K562 (cell line): ENCODE results near the gene GPR42. TPM values are rescaled to one million over a fixed set of nuclear protein-coding genes. Genes with fewer than 3 reads are reported as not detected.
A peak's percentile ranks its signal among the peaks of the same experiment; 100 is the strongest.

Experiments used
- BCOR ChIP-seq: fragments of 450-650 bp; IDR thresholded peaks from 2 replicates; pipeline ENCODE4 v1.6.1; 2016
- HDAC1 ChIP-seq, 2 experiments: fragments of 450-650 bp; IDR thresholded peaks; 2 replicates each; pipeline ENCODE4 v1.6.1; 2016 to 2017; ENCODE audit warnings: inconsistent platforms in 1 of 2, mild to moderate bottlenecking in 1 of 2, moderate library complexity in 1 of 2
- HDAC6 ChIP-seq: IDR thresholded peaks from 2 replicates; pipeline ENCODE4 v1.6.1; 2012; ENCODE audit warnings: low read depth, mild to moderate bottlenecking, control low read depth, inconsistent platforms, low read length, moderate library complexity
- MTA3 ChIP-seq: fragments of 450-650 bp; formaldehyde crosslinking; IDR thresholded peaks from 2 replicates; pipeline ENCODE4 v1.6.1; 2017; ENCODE audit warnings: mild to moderate bottlenecking, borderline replicate concordance
- MYBL2 ChIP-seq, 2 experiments: fragments of 450-650 bp in 1 of 2; sonication (generic) in 1 of 2; formaldehyde crosslinking in 1 of 2; IDR thresholded peaks; 2 replicates each; pipeline versions ENCODE4 v1.6.1 to v1.8.1; 2017 to 2022; ENCODE audit warnings: borderline replicate concordance in 1 of 2, inconsistent platforms in 1 of 2, low read depth in 1 of 2, mild to moderate bottlenecking in 1 of 2, missing genetic modification reagents in 1 of 2, moderate library complexity in 1 of 2
- NCOA4 ChIP-seq: fragments of 450-650 bp; IDR thresholded peaks from 2 replicates; pipeline ENCODE4 v1.6.1; 2018; ENCODE audit warnings: mild to moderate bottlenecking; ENCODE audit not compliant: partially characterized antibody
- NFE2L1 ChIP-seq: fragments of 450-650 bp; IDR thresholded peaks from 2 replicates; pipeline ENCODE4 v1.6.1; 2016; ENCODE audit warnings: missing genetic modification characterization, low read depth, mild to moderate bottlenecking, missing compliant biosample characterization, moderate library complexity, borderline replicate concordance
- RNF2 ChIP-seq: sonication (generic); IDR thresholded peaks from 2 replicates; pipeline ENCODE4 v1.6.1; 2016
- RUNX1 ChIP-seq: sonication (generic); IDR thresholded peaks from 2 replicates; pipeline ENCODE4 v1.6.1; 2016; ENCODE audit warnings: antibody characterized with exemption, low read depth
- SAFB2 ChIP-seq: fragments of 200-400 bp; formaldehyde crosslinking; IDR thresholded peaks from 2 replicates; pipeline ENCODE4 v1.6.1; 2018; ENCODE audit warnings: borderline replicate concordance, low read length, low read depth, moderate library complexity; ENCODE audit not compliant: severe bottlenecking
- SMAD4 ChIP-seq: fragments of 250-450 bp; sonication (Bioruptor Pico); conservative IDR thresholded peaks from 2 replicates; pipeline ENCODE4 v1.8.0; 2021; ENCODE audit warnings: inconsistent platforms, mild to moderate bottlenecking, moderate library complexity
- TEAD4 ChIP-seq, 2 experiments: sonication (generic) in 1 of 2; formaldehyde crosslinking in 1 of 2; IDR thresholded peaks; 2 replicates each; pipeline versions ENCODE4 v1.6.1 to v1.8.0; 2012 to 2022; ENCODE audit warnings: borderline replicate concordance in 1 of 2, inconsistent platforms in 1 of 2, low read length in 1 of 2, mild to moderate bottlenecking in 1 of 2, missing genetic modification reagents in 1 of 2
- ZBTB17 ChIP-seq: fragments of 450-650 bp; formaldehyde crosslinking; IDR thresholded peaks from 2 replicates; pipeline ENCODE4 v1.4.0; 2020; ENCODE audit warnings: mild to moderate bottlenecking
- ZFP1 ChIP-seq: fragments of 450-650 bp; formaldehyde crosslinking; IDR thresholded peaks from 2 replicates; pipeline ENCODE4 v1.4.0; 2020; ENCODE audit warnings: mild to moderate bottlenecking, mixed read lengths
- ZFP36 ChIP-seq: fragments of 150-350 bp; IDR thresholded peaks from 2 replicates; pipeline ENCODE4 v1.6.1; 2018; ENCODE audit warnings: low read length, low read depth; ENCODE audit not compliant: partially characterized antibody
- ZNF384 ChIP-seq: IDR thresholded peaks from 2 replicates; pipeline ENCODE4 v1.6.1; 2012; ENCODE audit warnings: low read depth, low read length, improper control_type of control experiment
- ZNF584 ChIP-seq: fragments of 200-800 bp; sonication (Bioruptor generic); IDR thresholded peaks from 2 replicates; pipeline ENCODE4 v1.6.1; 2016; ENCODE audit warnings: low read depth, mild to moderate bottlenecking, missing genetic modification characterization, missing compliant biosample characterization
- ZNF696 ChIP-seq: fragments of 250-450 bp; sonication (Bioruptor Pico); conservative IDR thresholded peaks from 2 replicates; pipeline ENCODE4 v1.4.0; 2020; ENCODE audit warnings: mild to moderate bottlenecking, moderate library complexity
- ZNF780A ChIP-seq: fragments of 250-450 bp; sonication (Bioruptor Pico); IDR thresholded peaks from 2 replicates; pipeline ENCODE4 v1.5.0; 2021; ENCODE audit warnings: mild to moderate bottlenecking
- polyA plus RNA-seq, 8 experiments: library from polyadenylated mRNA; depleted of rRNA in 4 of 8; stranded (reverse) in 5 of 8; unstranded in 3 of 8; fragments of >200 nt; fragmentation: Nextera tagmentation in 2 of 8; fragmentation: Illumina TruSeq in 1 of 8; extraction: Ambion mirVana in 2 of 8; extraction: Trizol in 1 of 8; gene quantifications; 2 replicates each; pipeline versions ENCODE4 v1.2.1 to v1.2.3, GENCODE V29; 2011 to 2014; ENCODE audit warnings: inconsistent platforms in 1 of 8, missing spikeins in 1 of 8
- total RNA-seq, 7 experiments: library from RNA; depleted of rRNA in 6 of 7; stranded (reverse); fragments of >200 nt in 6 of 7; fragmentation: Illumina TruSeq in 2 of 7; extraction: Trizol in 2 of 7; gene quantifications; 2 replicates each; pipeline versions ENCODE4 v1.2.1 to v1.2.3, GENCODE V29; 2011 to 2021; ENCODE audit warnings: low replicate concordance in 1 of 7
- TF ChIP-seq, protein P1 (sequence below), 2 experiments: fragments of 450-650 bp in 1 of 2; sonication (generic) in 1 of 2; formaldehyde crosslinking in 1 of 2; IDR thresholded peaks in 1 of 2; conservative IDR thresholded peaks in 1 of 2; 2 replicates each; pipeline versions ENCODE4 v1.6.1 to v1.8.1; 2016 to 2023; ENCODE audit warnings: mild to moderate bottlenecking in 2 of 2, moderate library complexity in 2 of 2, inconsistent platforms in 1 of 2, missing genetic modification reagents in 1 of 2
- TF ChIP-seq, protein P2 (sequence below): fragments of 250-450 bp; sonication (Bioruptor Pico); IDR thresholded peaks from 2 replicates; pipeline ENCODE4 v1.8.0; 2022; ENCODE audit warnings: inconsistent platforms, mild to moderate bottlenecking, moderate library complexity, borderline replicate concordance
- TF ChIP-seq, protein P3 (sequence below): sonication (generic); formaldehyde crosslinking; IDR thresholded peaks from 2 replicates; pipeline ENCODE4 v1.8.0; 2022; ENCODE audit warnings: mild to moderate bottlenecking, missing genetic modification reagents

GPR42 gene
- total and polyA plus RNA-seq, 9 of the 15 experiments (the other 6 are each of a cell fraction or from before 2014, with no cell fraction given) = not detected

DNA sequence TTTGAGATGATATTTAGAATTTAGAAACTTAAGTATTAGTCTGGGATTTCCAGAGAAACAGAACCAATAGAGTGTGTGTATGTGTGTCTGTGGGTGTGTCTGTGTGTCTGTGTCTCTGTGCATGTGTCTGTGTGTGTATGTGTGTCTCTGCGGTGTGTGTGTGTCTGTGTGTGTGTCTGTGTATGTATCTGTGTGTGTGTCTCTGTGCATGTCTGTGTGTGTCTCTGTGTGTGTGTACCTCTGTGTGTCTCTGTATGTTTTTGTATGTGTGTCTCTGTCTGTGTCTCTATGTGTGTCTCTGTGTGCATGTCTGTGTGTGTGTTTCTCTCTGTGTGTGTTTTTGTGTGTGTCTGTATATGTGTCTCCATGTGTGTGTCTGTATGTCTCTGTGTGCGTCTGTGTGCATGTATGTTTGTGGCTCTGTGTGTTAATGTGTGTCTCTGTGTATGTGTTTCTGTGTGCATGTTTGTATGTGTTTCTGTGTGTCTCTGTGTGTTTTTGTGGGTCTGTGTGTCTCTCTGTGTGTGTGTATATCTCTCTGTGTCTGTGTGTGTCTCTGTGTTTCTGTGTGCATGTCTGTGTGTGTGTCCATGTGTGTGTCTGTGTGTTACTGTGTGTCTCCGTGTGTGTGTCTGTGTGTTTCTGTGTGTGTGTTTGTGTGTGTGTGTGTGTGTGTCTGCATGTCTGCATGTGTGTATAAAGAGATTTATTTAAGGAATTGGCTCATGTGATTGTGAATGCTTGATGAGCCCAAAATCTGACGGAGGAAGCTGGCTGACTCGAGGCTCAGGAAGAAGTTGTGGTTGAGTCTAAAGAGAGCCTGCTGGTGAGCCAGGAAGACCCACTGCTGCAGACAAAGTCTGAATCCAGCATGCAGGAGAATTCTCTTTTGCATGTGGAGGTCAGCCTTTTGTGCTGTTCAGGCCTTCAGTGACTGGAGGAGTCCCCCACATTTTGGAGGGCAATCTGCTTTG, 22.2 kb downstream of the GPR42 start (continued):
- TF ChIP-seq NFE2L1 (tag) (no peak), SAFB2 (no peak), ZFP1 (CRISPR knock-in tag) (no peak), ZFP36 (no peak), HDAC1 (IDR thresholded peaks at IDR 0.05) (peak in 1 of 2 experiments; percentile 52; a peak in 1 of 4 replicates), MYBL2 (IDR thresholded peaks at IDR 0.05; ENCODE audit: low read depth) (0 out of 2 replicates have a peak, but pooled peaks have one; percentile 30), MYBL2 (CRISPR knock-in tag; IDR thresholded peaks at IDR 0.05; ENCODE audit: borderline replicate concordance) (no peak), MTA3 (no peak), ZNF584 (CRISPR knock-in tag) (no peak), RNF2 (no peak), HDAC6 (no peak), SMAD4 (CRISPR knock-in tag) (no peak), ZNF780A (CRISPR knock-in tag) (no peak), BCOR (0 out of 2 replicates have a peak, but pooled peaks have one; percentile 23), NCOA4 (no peak), ZNF696 (CRISPR knock-in tag) (no peak), RUNX1 (no peak), ZNF384 (no peak), TEAD4 (IDR thresholded peaks at IDR 0.05; ENCODE audit: low read length) (no peak), TEAD4 (CRISPR knock-in tag; IDR thresholded peaks at IDR 0.05; ENCODE audit: borderline replicate concordance) (no peak), ZBTB17 (no peak)
- TF ChIP-seq, protein P1, sequence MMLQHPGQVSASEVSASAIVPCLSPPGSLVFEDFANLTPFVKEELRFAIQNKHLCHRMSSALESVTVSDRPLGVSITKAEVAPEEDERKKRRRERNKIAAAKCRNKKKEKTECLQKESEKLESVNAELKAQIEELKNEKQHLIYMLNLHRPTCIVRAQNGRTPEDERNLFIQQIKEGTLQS (IDR thresholded peaks at IDR 0.05) = no peak
- TF ChIP-seq, protein P1 (CRISPR knock-in tag; conservative IDR thresholded peaks at IDR 0.05) = no peak
- TF ChIP-seq, protein P2, sequence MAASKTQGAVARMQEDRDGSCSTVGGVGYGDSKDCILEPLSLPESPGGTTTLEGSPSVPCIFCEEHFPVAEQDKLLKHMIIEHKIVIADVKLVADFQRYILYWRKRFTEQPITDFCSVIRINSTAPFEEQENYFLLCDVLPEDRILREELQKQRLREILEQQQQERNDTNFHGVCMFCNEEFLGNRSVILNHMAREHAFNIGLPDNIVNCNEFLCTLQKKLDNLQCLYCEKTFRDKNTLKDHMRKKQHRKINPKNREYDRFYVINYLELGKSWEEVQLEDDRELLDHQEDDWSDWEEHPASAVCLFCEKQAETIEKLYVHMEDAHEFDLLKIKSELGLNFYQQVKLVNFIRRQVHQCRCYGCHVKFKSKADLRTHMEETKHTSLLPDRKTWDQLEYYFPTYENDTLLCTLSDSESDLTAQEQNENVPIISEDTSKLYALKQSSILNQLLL (CRISPR knock-in tag) = no peak
- TF ChIP-seq, protein P3, sequence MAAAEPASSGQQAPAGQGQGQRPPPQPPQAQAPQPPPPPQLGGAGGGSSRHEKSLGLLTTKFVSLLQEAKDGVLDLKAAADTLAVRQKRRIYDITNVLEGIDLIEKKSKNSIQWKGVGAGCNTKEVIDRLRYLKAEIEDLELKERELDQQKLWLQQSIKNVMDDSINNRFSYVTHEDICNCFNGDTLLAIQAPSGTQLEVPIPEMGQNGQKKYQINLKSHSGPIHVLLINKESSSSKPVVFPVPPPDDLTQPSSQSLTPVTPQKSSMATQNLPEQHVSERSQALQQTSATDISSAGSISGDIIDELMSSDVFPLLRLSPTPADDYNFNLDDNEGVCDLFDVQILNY = no peak
